ENCODE data around the gene ARMC7.
A peak's percentile ranks its signal among the peaks of the same experiment; 100 is the strongest.

Gene ARMC7

DNA sequence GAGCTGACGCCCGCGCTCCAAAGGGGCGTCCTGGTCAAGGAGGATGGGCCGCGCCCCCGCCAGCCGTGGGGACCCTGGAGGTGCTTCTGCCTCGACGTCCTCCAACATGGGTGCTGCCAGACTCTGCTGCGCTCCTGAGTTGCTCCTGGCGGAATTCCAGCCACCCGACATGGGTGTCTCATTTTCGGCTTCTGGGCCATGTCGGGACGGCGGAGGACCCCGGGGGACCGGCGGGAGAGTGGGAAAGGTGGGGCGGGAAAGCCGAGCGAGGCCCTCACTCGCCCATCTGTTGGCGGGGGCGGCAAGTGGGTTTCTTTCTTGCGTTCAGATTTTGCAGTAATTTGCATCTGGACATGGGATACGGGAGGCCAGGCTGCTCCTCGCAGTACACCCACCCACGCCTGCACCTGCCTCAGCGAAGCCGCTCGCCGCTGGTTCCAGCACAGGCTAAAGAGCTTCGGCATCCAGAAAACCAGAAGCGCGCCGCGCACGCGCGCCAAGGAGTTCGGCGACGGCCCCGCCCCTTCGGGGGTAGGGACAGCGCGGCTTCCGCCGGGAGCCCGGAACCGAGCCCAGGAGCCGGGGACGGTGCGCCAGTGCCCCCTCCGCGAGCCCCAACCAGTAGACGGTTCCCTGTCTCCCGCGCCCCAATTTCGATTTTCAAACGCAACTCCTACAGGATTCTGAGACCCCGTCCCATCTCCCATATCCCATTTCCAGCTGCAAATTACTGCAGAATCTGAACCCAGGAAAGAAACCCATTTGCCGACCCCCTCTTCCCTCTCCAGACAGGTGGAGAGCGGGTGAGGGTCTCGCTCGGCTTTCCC lies at the start of gene ARMC7:
Gene ARMC7 (plus strand): TSS at position 563 of the 827 bp plus-strand sequence. CDS start 320 bp downstream, outside the sequence.
- Histone ChIP-seq H3K9ac (ENCODE audit: low read depth, low read length) (peak within 1 kb of the TSS; percentile 73), H3K4me3 (ENCODE audit: low read depth, low read length) (peak within 1 kb of the TSS; percentile 76), H3K4me1 (ENCODE audit: control insufficient read depth, insufficient read depth, low read length) (no peaks in the 10 kb centered on the region), H3K9me3 (ENCODE audit: control insufficient read depth, insufficient read depth, low read length) (no peaks in the 10 kb centered on the region), H3K27me3 (ENCODE audit: control insufficient read depth, insufficient read depth, low read length) (no peaks in the 10 kb centered on the region), H3K36me3 (ENCODE audit: control insufficient read depth, insufficient read depth, low read length) (peaks cover 2% of the 10 kb centered on the region)

DNA sequence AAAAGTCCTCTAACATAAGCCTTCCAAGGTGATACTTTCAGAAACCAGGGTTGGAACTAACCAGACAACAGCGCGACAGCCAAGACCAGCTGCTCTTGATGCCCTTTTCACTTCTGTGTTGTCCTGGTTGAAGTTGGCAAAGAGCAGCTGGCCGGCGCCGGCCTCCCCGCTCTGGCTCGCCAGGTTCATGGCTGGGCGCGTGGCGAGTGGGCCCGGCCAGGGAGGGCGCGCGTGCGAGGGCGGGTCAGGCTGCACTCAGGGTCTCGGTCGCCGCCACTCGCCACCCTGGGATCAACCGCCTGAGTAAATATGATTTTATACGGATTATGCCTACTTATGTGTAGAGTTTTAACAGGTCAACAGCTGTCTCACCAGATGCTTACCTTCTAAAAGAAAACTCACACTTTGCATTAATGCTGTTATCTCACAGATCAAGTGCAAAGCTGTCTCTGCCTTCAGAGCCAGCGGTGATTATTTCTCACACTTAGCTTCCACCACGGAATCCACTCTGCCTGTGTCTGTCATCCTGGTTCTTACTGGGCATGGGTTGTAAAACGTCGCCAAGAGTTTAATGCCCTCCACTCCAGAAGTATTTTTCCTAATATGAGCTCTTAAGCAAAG lies 49.2 kb upstream of the ARMC7 start:
- Histone ChIP-seq H3K9me3 (ENCODE audit: control insufficient read depth, insufficient read depth, low read length) (no peaks in the 10 kb centered on the region), H3K4me1 (ENCODE audit: control insufficient read depth, insufficient read depth, low read length) (no peaks in the 10 kb centered on the region), H3K27me3 (ENCODE audit: control insufficient read depth, insufficient read depth, low read length) (no peaks in the 10 kb centered on the region), H3K36me3 (ENCODE audit: control insufficient read depth, insufficient read depth, low read length) (peaks cover 47% of the 10 kb centered on the region), H3K4me3 (ENCODE audit: low read depth, low read length) (no peak overlapping the region), H3K9ac (ENCODE audit: low read depth, low read length) (no peak overlapping the region)

- H3K4me3 ChIP-seq (ENCODE audit: low read depth, low read length) = no peak overlapping the region
- no peaks in the 10 kb centered on the region for H3K4me1 ChIP-seq (ENCODE audit: control insufficient read depth, insufficient read depth, low read length)
- H3K9ac ChIP-seq (ENCODE audit: low read depth, low read length) = no peak overlapping the region
- H3K27me3 ChIP-seq (ENCODE audit: control insufficient read depth, insufficient read depth, low read length) = no peaks in the 10 kb centered on the region
- H3K36me3 ChIP-seq (ENCODE audit: control insufficient read depth, insufficient read depth, low read length) = peaks cover 47% of the 10 kb centered on the region
- H3K9me3 ChIP-seq (ENCODE audit: control insufficient read depth, insufficient read depth, low read length) = no peaks in the 10 kb centered on the region
Measured at GRCh38 chr17:75061055-75061438, 48.7 kb upstream of the ARMC7 start.

DNA sequence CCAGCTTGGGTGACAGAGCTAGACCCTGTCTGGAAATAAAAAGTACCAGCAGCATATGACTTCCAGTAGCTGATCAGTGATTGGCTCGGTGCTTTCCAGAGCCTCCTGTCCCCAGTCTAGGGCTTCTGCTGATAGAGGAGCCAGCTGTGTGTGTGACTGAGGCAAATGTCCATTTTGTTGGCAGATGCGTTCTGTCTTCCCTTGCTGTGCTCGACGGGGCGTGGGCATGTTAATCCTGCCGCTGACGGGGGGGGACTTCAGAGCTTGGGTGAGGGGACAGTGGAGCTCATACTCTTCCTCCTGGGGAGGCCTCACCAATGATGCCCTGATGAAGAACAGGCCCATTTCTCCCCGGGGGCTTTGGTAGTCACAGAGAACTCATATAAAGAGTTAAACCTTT lies 48.2 kb upstream of the ARMC7 start:
- no peaks in the 10 kb centered on the region for H3K27me3 ChIP-seq (ENCODE audit: control insufficient read depth, insufficient read depth, low read length)
- H3K36me3 ChIP-seq (ENCODE audit: control insufficient read depth, insufficient read depth, low read length) = peaks cover 47% of the 10 kb centered on the region
- no peak overlapping the region for H3K4me3 ChIP-seq (ENCODE audit: low read depth, low read length)
- no peaks in the 10 kb centered on the region for H3K4me1 ChIP-seq (ENCODE audit: control insufficient read depth, insufficient read depth, low read length)
- no peak overlapping the region for H3K9ac ChIP-seq (ENCODE audit: low read depth, low read length)
- H3K9me3 ChIP-seq (ENCODE audit: control insufficient read depth, insufficient read depth, low read length) = no peaks in the 10 kb centered on the region

DNA sequence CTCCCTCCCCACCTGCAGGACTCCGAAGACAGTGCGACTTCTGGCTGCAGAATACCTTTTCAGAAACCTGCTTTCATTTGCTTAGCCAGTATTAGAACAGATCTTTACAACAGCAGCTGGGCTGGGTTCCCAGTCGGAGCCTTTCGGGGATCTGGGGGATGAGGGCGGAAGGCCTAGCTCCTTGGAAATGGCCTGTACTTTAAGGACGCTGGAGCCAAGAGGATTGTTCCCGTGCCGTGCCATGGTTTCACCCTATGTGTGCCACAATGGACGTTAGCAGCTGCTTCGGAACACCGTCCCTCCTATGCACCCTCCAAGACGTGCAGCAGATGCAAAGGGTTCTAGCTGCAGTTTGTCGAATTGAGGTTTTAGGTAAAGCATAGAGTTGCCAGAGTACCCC lies 46.6 kb upstream of the ARMC7 start:
- H3K27me3 ChIP-seq (ENCODE audit: control insufficient read depth, insufficient read depth, low read length) = no peaks in the 10 kb centered on the region
- H3K9ac ChIP-seq (ENCODE audit: low read depth, low read length) = no peak overlapping the region
- H3K36me3 ChIP-seq (ENCODE audit: control insufficient read depth, insufficient read depth, low read length) = peaks cover 47% of the 10 kb centered on the region
- H3K4me3 ChIP-seq (ENCODE audit: low read depth, low read length) = no peak overlapping the region
- no peaks in the 10 kb centered on the region for H3K9me3 ChIP-seq (ENCODE audit: control insufficient read depth, insufficient read depth, low read length)
- no peaks in the 10 kb centered on the region for H3K4me1 ChIP-seq (ENCODE audit: control insufficient read depth, insufficient read depth, low read length)

- Histone ChIP-seq H3K4me3 (ENCODE audit: low read depth, low read length) (no peak overlapping the region), H3K9me3 (ENCODE audit: control insufficient read depth, insufficient read depth, low read length) (no peaks in the 10 kb centered on the region), H3K36me3 (ENCODE audit: control insufficient read depth, insufficient read depth, low read length) (peaks cover 45% of the 10 kb centered on the region), H3K27me3 (ENCODE audit: control insufficient read depth, insufficient read depth, low read length) (no peaks in the 10 kb centered on the region), H3K9ac (ENCODE audit: low read depth, low read length) (no peak overlapping the region), H3K4me1 (ENCODE audit: control insufficient read depth, insufficient read depth, low read length) (no peaks in the 10 kb centered on the region)
Measured at GRCh38 chr17:75063626-75064025, 46.1 kb upstream of the ARMC7 start.

- Histone ChIP-seq H3K4me1 (ENCODE audit: control insufficient read depth, insufficient read depth, low read length) (no peaks in the 10 kb centered on the region), H3K9me3 (ENCODE audit: control insufficient read depth, insufficient read depth, low read length) (no peaks in the 10 kb centered on the region), H3K27me3 (ENCODE audit: control insufficient read depth, insufficient read depth, low read length) (no peaks in the 10 kb centered on the region), H3K9ac (ENCODE audit: low read depth, low read length) (no peak overlapping the region), H3K4me3 (ENCODE audit: low read depth, low read length) (no peak overlapping the region), H3K36me3 (ENCODE audit: control insufficient read depth, insufficient read depth, low read length) (peaks cover 45% of the 10 kb centered on the region)
Measured at GRCh38 chr17:75064040-75064439, 45.7 kb upstream of the ARMC7 start.

GRCh38 chr17:75064460-75064859 lies 45.3 kb upstream of the ARMC7 start:
- H3K9me3 ChIP-seq (ENCODE audit: control insufficient read depth, insufficient read depth, low read length) = no peaks in the 10 kb centered on the region

DNA sequence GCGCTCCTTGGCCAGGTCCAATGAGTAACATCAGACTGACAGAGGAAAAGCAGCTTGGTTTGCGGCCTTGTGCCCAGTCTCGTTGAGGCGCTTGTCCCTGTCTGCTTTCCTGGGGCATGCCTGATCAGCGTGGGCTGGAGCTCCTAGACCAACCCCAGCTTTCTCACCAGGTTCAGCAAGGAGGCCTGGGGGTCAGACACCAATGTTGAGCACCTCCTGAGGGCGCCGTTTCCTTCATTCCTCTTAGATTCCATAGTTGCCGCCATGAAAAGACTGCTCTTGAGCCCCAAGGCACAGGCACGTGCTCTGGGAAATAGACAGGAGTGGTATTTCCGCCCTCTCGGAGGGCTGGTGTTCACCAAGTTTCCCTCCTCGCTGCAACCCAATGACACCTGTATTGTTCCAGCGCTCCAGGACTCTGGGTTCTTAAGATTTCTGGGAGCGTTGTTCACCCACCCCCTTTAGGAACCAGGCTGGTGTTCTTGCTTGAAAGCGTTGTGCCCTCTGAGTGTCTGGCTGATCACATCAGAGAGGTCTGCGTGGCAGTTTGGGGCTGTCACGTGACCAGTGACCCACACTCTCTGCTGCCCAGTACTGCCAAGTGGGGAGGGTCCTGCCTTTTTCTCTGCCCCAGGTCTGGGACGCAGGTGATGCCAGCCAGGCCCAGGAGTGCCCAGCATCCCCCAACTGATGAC lies 44.8 kb upstream of the ARMC7 start:
- no peaks in the 10 kb centered on the region for H3K27me3 ChIP-seq (ENCODE audit: control insufficient read depth, insufficient read depth, low read length)
- H3K4me1 ChIP-seq (ENCODE audit: control insufficient read depth, insufficient read depth, low read length) = no peaks in the 10 kb centered on the region
- H3K4me3 ChIP-seq (ENCODE audit: low read depth, low read length) = no peak overlapping the region
- H3K9ac ChIP-seq (ENCODE audit: low read depth, low read length) = no peak overlapping the region
- H3K9me3 ChIP-seq (ENCODE audit: control insufficient read depth, insufficient read depth, low read length) = no peaks in the 10 kb centered on the region
- peaks cover 37% of the 10 kb centered on the region for H3K36me3 ChIP-seq (ENCODE audit: control insufficient read depth, insufficient read depth, low read length)

More at GRCh38 chr17:75064460-75064859, 45.3 kb upstream of the ARMC7 start:
- Histone ChIP-seq H3K36me3 (ENCODE audit: control insufficient read depth, insufficient read depth, low read length) (peaks cover 41% of the 10 kb centered on the region), H3K27me3 (ENCODE audit: control insufficient read depth, insufficient read depth, low read length) (no peaks in the 10 kb centered on the region), H3K4me3 (ENCODE audit: low read depth, low read length) (no peak overlapping the region), H3K9ac (ENCODE audit: low read depth, low read length) (no peak overlapping the region), H3K4me1 (ENCODE audit: control insufficient read depth, insufficient read depth, low read length) (no peaks in the 10 kb centered on the region)

DNA sequence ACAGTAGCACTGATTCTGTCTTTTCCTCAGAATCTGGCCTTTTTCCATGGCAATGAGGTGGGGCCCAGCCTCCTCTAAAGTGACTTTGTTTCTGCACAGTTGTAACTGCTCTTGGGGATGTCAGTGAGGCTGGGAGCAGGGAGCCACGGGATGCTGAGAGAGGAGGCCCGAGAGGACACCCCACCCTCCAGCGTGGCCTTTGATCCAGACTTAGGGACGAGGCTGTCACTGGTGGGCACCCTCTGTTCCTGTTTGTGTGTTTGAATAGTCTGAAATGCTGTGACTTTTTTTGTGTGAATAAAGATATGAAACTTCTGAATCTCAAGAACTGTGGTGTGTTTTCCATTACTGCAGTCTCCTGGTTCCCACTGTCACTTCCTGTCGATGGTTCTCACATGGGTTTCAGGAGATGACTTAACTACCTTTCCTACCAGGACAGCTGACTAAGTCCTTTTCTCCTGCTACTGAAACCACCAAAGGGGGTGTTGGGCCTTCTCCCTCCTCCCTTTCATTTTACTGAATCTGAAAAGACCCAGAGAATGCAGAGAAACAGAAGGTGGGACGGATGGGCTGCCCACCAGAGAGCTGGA lies 44.1 kb upstream of the ARMC7 start:
- Histone ChIP-seq H3K9me3 (ENCODE audit: control insufficient read depth, insufficient read depth, low read length) (no peaks in the 10 kb centered on the region), H3K4me3 (ENCODE audit: low read depth, low read length) (no peak overlapping the region), H3K36me3 (ENCODE audit: control insufficient read depth, insufficient read depth, low read length) (peaks cover 37% of the 10 kb centered on the region), H3K9ac (ENCODE audit: low read depth, low read length) (no peak overlapping the region), H3K27me3 (ENCODE audit: control insufficient read depth, insufficient read depth, low read length) (no peaks in the 10 kb centered on the region), H3K4me1 (ENCODE audit: control insufficient read depth, insufficient read depth, low read length) (no peaks in the 10 kb centered on the region)

GRCh38 chr17:75067856-75068255 lies 41.9 kb upstream of the ARMC7 start:
- H3K36me3 ChIP-seq (ENCODE audit: control insufficient read depth, insufficient read depth, low read length) = peaks cover 17% of the 10 kb centered on the region
- H3K4me1 ChIP-seq (ENCODE audit: control insufficient read depth, insufficient read depth, low read length) = no peaks in the 10 kb centered on the region
- H3K27me3 ChIP-seq (ENCODE audit: control insufficient read depth, insufficient read depth, low read length) = no peaks in the 10 kb centered on the region
- H3K9me3 ChIP-seq (ENCODE audit: control insufficient read depth, insufficient read depth, low read length) = no peaks in the 10 kb centered on the region
- H3K9ac ChIP-seq (ENCODE audit: low read depth, low read length) = no peak overlapping the region
- no peak overlapping the region for H3K4me3 ChIP-seq (ENCODE audit: low read depth, low read length)
